HG02571 (cell line): ENCODE data around the gene MYT1.
"Not testable (repeated sequence)": the region's sequence is repeated elsewhere in the genome, so short reads cannot be mapped to it uniquely, and the experiment has no call there.

Source experiments
- ATAC-seq: cut with Tn5 transposase; IDR thresholded peaks from one replicate; pipeline ENCODE4 v1.9.1; 2021; ENCODE audit warnings: mild to moderate bottlenecking, moderate library complexity; ENCODE audit not compliant: unreplicated experiment

MYT1 gene

GRCh38 chr20:64164123-64164836, at the start of gene MYT1:
Gene MYT1 (plus strand): TSS chr20:64164452. CDS start chr20:64198862, 34,410 bp downstream.
- no peak for ATAC-seq

GRCh38 chr20:64115171-64115911, 48.9 kb upstream of the MYT1 start:
- no peak for ATAC-seq

GRCh38 chr20:64116016-64116415, 48.2 kb upstream of the MYT1 start:
- no peak for ATAC-seq

- ATAC-seq = no peak
Observed at GRCh38 chr20:64116541-64117431, 47.5 kb upstream of the MYT1 start.

GRCh38 chr20:64117432-64117777, 46.8 kb upstream of the MYT1 start:
- ATAC-seq = not testable (repeated sequence)

GRCh38 chr20:64119301-64119680, 45.0 kb upstream of the MYT1 start:
- ATAC-seq = no peak

GRCh38 chr20:64119681-64120341, 44.4 kb upstream of the MYT1 start:
- no peak for ATAC-seq

GRCh38 chr20:64121586-64121985, 42.7 kb upstream of the MYT1 start:
- no peak for ATAC-seq

- not testable (repeated sequence) for ATAC-seq
Observed at GRCh38 chr20:64122927-64123326, 41.3 kb upstream of the MYT1 start.

GRCh38 chr20:64123517-64123916, 40.7 kb upstream of the MYT1 start:
- not testable (repeated sequence) for ATAC-seq

GRCh38 chr20:64129146-64129782, 35.0 kb upstream of the MYT1 start:
- ATAC-seq = no peak

GRCh38 chr20:64130271-64130670, 34.0 kb upstream of the MYT1 start:
- ATAC-seq = no peak

GRCh38 chr20:64130876-64131275, 33.4 kb upstream of the MYT1 start:
- no peak for ATAC-seq

GRCh38 chr20:64131406-64131805, 32.8 kb upstream of the MYT1 start:
- ATAC-seq = no peak

- no peak for ATAC-seq
Observed at GRCh38 chr20:64133951-64134407, 30.3 kb upstream of the MYT1 start.

- not testable (repeated sequence) for ATAC-seq
Observed at GRCh38 chr20:64134744-64135143, 29.5 kb upstream of the MYT1 start.

- ATAC-seq = no peak
Observed at GRCh38 chr20:64136004-64136710, 28.1 kb upstream of the MYT1 start.

- ATAC-seq = no peak
Observed at GRCh38 chr20:64137598-64138031, 26.6 kb upstream of the MYT1 start.

- no peak for ATAC-seq
Observed at GRCh38 chr20:64138276-64138815, 25.9 kb upstream of the MYT1 start.
